Measurements from ENCODE around the gene TM9SF3.

TM9SF3 gene

DNA sequence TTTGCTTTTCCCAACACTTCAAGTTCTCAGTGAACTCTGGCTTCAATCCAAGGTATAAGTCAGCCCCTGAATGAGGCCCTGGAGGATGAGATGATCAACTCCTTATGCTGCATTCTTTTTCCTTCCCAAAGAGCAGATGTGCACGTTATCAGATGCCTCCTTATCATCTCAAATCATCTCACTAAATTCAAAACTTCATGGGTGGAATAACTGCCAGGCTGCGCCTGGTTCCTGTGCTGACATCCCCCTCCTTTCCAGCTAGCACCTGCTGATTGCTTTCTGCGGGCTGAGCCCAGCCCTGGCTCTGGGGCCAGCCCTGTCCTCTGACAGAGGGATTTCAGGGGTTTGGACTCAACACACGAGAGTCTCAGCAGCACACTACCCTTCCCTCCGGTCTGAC lies 118.0 kb downstream of the TM9SF3 start:
- H3K9me3 ChIP-seq (replicated peaks; ENCODE audit: insufficient read depth, low read length) = no peaks in the 10 kb centered on the region
- no peaks in the 10 kb centered on the region for H3F3A ChIP-seq (ENCODE audit: insufficient read depth, low read length)
- H3K27ac ChIP-seq (ENCODE audit: low read length) = no peak overlapping the region
- TF ChIP-seq EZH2phosphoT487 (IDR thresholded peaks at IDR 0.05; ENCODE audit: low read length) (no peak), EZH2 (optimal IDR thresholded peaks at IDR 0.05; ENCODE audit: low read depth, low read length) (no peak)
- TF ChIP-seq, protein P1, sequence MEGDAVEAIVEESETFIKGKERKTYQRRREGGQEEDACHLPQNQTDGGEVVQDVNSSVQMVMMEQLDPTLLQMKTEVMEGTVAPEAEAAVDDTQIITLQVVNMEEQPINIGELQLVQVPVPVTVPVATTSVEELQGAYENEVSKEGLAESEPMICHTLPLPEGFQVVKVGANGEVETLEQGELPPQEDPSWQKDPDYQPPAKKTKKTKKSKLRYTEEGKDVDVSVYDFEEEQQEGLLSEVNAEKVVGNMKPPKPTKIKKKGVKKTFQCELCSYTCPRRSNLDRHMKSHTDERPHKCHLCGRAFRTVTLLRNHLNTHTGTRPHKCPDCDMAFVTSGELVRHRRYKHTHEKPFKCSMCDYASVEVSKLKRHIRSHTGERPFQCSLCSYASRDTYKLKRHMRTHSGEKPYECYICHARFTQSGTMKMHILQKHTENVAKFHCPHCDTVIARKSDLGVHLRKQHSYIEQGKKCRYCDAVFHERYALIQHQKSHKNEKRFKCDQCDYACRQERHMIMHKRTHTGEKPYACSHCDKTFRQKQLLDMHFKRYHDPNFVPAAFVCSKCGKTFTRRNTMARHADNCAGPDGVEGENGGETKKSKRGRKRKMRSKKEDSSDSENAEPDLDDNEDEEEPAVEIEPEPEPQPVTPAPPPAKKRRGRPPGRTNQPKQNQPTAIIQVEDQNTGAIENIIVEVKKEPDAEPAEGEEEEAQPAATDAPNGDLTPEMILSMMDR (IDR thresholded peaks at IDR 0.05; ENCODE audit: low read length) = no peak
- H3K9me2 ChIP-seq (replicated peaks; ENCODE audit: insufficient read depth, low read length) = no peaks in the 10 kb centered on the region
- no peak for DNase-seq
- no peak overlapping the region for H3K9ac ChIP-seq (ENCODE audit: low read length)
- no peak overlapping the region for H2AFZ ChIP-seq (ENCODE audit: low read length)
- no peaks in the 10 kb centered on the region for H3K79me2 ChIP-seq (ENCODE audit: low read length)
- H3K4me1 ChIP-seq (ENCODE audit: low read length) = no peaks in the 10 kb centered on the region
- H3K27me3 ChIP-seq (replicated peaks; ENCODE audit: insufficient read depth, low read length) = no peaks in the 10 kb centered on the region
- no peak overlapping the region for H3K4me2 ChIP-seq (ENCODE audit: low read depth, low read length)
- H3K4me3 ChIP-seq (ENCODE audit: low read length) = no peak overlapping the region
- no peaks in the 10 kb centered on the region for H4K20me1 ChIP-seq (ENCODE audit: insufficient read depth, low read length)
- no peaks in the 10 kb centered on the region for H3K36me3 ChIP-seq (replicated peaks; ENCODE audit: insufficient read depth, low read length)

All from MM.1S (cell line).